Measurements from ENCODE around the gene TTC28.
"Not testable (repeated sequence)": the region's sequence is repeated elsewhere in the genome, so short reads cannot be mapped to it uniquely, and the experiment has no call there.

TTC28 gene

DNA sequence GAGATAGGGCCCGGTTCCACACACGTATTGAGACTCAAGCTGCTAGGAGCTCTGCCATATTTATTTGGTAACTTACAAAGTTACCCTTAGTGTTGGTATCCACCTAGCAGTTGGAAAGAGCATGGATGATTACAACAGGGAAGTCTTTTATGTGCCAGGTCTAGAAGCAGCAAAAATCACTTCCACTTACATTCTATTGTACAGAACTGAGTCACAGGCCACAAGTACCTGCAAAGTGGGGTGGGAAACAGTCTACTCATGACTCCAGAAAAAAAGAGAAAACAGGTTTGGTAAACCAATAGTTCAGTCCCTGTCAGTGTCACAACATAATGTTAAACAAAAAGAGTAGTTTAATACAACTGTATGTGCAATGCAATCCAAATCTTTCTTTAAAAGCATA, 480.9 kb downstream of the TTC28 start:
- H3F3A ChIP-seq (ENCODE audit: low read depth): peaks cover 12% of the 10 kb centered on the region; the same call in 1 of the 2 replicates
- no peaks in the 10 kb centered on the region for H3K9me3 ChIP-seq (ENCODE audit: insufficient read depth, low read depth, low read length)
- no peaks in the 10 kb centered on the region for H3K9me2 ChIP-seq (replicated peaks; ENCODE audit: low read depth, low read length)
- H3K4me3 ChIP-seq (ENCODE audit: low read length, poor library complexity, severe bottlenecking): no peak overlapping the region
- H3K27me3 ChIP-seq (ENCODE audit: insufficient read depth, low read length, poor library complexity, severe bottlenecking): no peaks in the 10 kb centered on the region
- H3K36me3 ChIP-seq (ENCODE audit: insufficient read depth, low read length): 0 out of 2 replicates have a peak, but pooled peaks cover 3% of the 10 kb centered on the region
- H3K9ac ChIP-seq (ENCODE audit: low read depth, low read length, poor library complexity, severe bottlenecking): no peak overlapping the region
- H2AFZ ChIP-seq (ENCODE audit: low read length): no peak overlapping the region
- H3K4me1 ChIP-seq (ENCODE audit: insufficient read depth, low read length, poor library complexity, severe bottlenecking): peaks cover 29% of the 10 kb centered on the region
- TF ChIP-seq, protein P1, sequence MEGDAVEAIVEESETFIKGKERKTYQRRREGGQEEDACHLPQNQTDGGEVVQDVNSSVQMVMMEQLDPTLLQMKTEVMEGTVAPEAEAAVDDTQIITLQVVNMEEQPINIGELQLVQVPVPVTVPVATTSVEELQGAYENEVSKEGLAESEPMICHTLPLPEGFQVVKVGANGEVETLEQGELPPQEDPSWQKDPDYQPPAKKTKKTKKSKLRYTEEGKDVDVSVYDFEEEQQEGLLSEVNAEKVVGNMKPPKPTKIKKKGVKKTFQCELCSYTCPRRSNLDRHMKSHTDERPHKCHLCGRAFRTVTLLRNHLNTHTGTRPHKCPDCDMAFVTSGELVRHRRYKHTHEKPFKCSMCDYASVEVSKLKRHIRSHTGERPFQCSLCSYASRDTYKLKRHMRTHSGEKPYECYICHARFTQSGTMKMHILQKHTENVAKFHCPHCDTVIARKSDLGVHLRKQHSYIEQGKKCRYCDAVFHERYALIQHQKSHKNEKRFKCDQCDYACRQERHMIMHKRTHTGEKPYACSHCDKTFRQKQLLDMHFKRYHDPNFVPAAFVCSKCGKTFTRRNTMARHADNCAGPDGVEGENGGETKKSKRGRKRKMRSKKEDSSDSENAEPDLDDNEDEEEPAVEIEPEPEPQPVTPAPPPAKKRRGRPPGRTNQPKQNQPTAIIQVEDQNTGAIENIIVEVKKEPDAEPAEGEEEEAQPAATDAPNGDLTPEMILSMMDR (conservative IDR thresholded peaks at IDR 0.05; ENCODE audit: low read length): no peak
- TF ChIP-seq EZH2phosphoT487 (IDR thresholded peaks at IDR 0.05; ENCODE audit: borderline replicate concordance): no peak
- H3K4me2 ChIP-seq (ENCODE audit: low read depth, low read length, poor library complexity, severe bottlenecking): no peak overlapping the region
- H3K79me2 ChIP-seq (ENCODE audit: insufficient read depth, low read length): peaks cover 51% of the 10 kb centered on the region
- H4K20me1 ChIP-seq (ENCODE audit: insufficient read depth, low read length, poor library complexity, severe bottlenecking): peaks cover 44% of the 10 kb centered on the region

DNA sequence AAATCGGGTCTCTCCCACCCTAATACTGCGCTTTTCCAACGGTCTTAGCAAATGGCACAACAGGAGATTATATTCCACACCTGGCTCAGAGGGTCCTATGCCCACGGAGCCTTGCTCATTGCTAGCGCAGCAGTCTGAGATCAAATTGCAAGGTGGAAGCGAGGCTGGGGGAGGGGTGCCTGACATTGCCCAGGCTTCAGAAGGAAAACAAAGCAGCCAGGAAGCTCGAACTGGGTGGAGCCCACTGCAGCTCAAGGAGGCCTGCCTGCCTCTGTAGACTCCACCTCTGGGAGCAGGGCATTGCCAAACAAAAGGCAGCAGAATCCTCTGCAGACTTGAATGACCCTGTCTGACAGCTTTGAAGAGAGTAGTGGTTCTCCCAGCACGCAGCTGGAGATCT, 488.1 kb downstream of the TTC28 start:
- not testable (repeated sequence) for H3K9ac ChIP-seq (ENCODE audit: low read depth, low read length, poor library complexity, severe bottlenecking); H3K9me3 ChIP-seq (ENCODE audit: insufficient read depth, low read depth, low read length); H3K9me2 ChIP-seq (replicated peaks; ENCODE audit: low read depth, low read length); H3K36me3 ChIP-seq (ENCODE audit: insufficient read depth, low read length); H3K4me2 ChIP-seq (ENCODE audit: low read depth, low read length, poor library complexity, severe bottlenecking); H2AFZ ChIP-seq (ENCODE audit: low read length); H3K27me3 ChIP-seq (ENCODE audit: insufficient read depth, low read length, poor library complexity, severe bottlenecking); H3F3A ChIP-seq (ENCODE audit: low read depth); H3K4me1 ChIP-seq (ENCODE audit: insufficient read depth, low read length, poor library complexity, severe bottlenecking); H3K4me3 ChIP-seq (ENCODE audit: low read length, poor library complexity, severe bottlenecking)
- Histone ChIP-seq H3K79me2 (ENCODE audit: insufficient read depth, low read length) (peaks cover 67% of the 10 kb centered on the region), H4K20me1 (ENCODE audit: insufficient read depth, low read length, poor library complexity, severe bottlenecking) (peaks cover 14% of the 10 kb centered on the region)

DNA sequence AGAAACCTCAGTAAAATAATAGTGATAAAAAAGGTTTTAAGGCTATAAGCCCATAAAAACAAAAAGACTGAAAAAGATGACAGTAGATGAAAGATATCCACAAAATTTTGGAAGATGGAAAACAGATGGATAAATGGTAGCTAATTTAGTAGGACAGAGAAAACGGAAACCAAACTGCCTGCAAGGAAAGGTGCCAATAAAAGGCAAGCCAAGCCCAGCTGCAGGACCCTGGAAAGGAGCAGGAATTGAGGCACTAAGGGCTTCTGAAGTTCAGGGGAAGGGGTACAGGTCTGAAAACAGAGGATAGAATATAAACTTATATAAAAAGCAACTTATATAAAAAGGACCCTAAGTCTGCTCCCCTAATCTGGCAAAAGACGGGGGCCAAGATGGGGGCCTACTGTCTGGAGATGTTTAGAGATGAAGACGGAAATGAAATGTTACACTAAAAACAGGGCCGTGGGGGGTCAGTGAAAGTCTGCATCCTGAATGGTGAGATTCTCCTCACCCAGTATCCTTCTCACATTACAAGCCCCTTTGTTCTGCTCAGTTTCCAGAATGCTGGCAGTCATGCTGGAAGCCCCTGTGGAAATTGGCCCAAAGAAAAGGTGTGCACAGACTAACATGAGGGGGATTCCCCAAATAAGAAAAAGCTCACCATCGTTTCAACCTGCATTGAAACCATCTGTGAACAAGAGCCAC, 491.3 kb downstream of the TTC28 start:
- H3K9me3 ChIP-seq (ENCODE audit: insufficient read depth, low read depth, low read length): no peaks in the 10 kb centered on the region
- H3K4me3 ChIP-seq (ENCODE audit: low read length, poor library complexity, severe bottlenecking): no peak overlapping the region
- no peak overlapping the region for H3K9ac ChIP-seq (ENCODE audit: low read depth, low read length, poor library complexity, severe bottlenecking)
- no peaks in the 10 kb centered on the region for H3K9me2 ChIP-seq (replicated peaks; ENCODE audit: low read depth, low read length)
- H3K4me1 ChIP-seq (ENCODE audit: insufficient read depth, low read length, poor library complexity, severe bottlenecking): peaks cover 13% of the 10 kb centered on the region
- H4K20me1 ChIP-seq (ENCODE audit: insufficient read depth, low read length, poor library complexity, severe bottlenecking): peaks cover 21% of the 10 kb centered on the region
- H3K4me2 ChIP-seq (ENCODE audit: low read depth, low read length, poor library complexity, severe bottlenecking): no peak overlapping the region
- no peaks in the 10 kb centered on the region for H3K27me3 ChIP-seq (ENCODE audit: insufficient read depth, low read length, poor library complexity, severe bottlenecking)
- no peaks in the 10 kb centered on the region for H3K36me3 ChIP-seq (ENCODE audit: insufficient read depth, low read length)
- H3F3A ChIP-seq (ENCODE audit: low read depth): no peaks in the 10 kb centered on the region
- H2AFZ ChIP-seq (ENCODE audit: low read length): no peak overlapping the region
- no peak for TF ChIP-seq EZH2phosphoT487 (IDR thresholded peaks at IDR 0.05; ENCODE audit: borderline replicate concordance)
- TF ChIP-seq, protein P1 (conservative IDR thresholded peaks at IDR 0.05; ENCODE audit: low read length): no peak
- peaks cover 83% of the 10 kb centered on the region for H3K79me2 ChIP-seq (ENCODE audit: insufficient read depth, low read length)

DNA sequence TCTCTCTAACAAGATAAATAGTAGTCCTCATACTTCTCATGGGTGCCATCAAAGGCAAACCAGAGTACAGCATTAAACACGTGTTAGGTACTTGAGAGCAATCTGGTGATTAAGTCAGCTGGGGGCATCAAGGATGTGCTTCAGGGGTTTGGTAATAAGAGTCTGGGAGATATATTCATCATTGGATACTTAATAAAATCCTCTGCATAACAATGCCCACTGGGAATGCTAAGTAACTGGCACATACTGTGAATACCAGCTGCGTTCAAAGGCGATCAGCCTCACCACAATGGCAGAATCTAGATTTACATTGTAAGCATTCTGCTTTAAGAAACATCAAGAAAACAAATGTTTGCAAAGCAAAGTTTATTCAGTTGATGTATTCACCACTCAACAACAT, 492.0 kb downstream of the TTC28 start:
- Histone ChIP-seq H3K4me2 (ENCODE audit: low read depth, low read length, poor library complexity, severe bottlenecking) (no peak overlapping the region), H3K4me3 (ENCODE audit: low read length, poor library complexity, severe bottlenecking) (no peak overlapping the region), H3K9ac (ENCODE audit: low read depth, low read length, poor library complexity, severe bottlenecking) (no peak overlapping the region), H3K27me3 (ENCODE audit: insufficient read depth, low read length, poor library complexity, severe bottlenecking) (no peaks in the 10 kb centered on the region), H2AFZ (ENCODE audit: low read length) (no peak overlapping the region), H3K9me3 (ENCODE audit: insufficient read depth, low read depth, low read length) (no peaks in the 10 kb centered on the region), H4K20me1 (ENCODE audit: insufficient read depth, low read length, poor library complexity, severe bottlenecking) (peaks cover 27% of the 10 kb centered on the region), H3K9me2 (replicated peaks; ENCODE audit: low read depth, low read length) (no peaks in the 10 kb centered on the region), H3K4me1 (ENCODE audit: insufficient read depth, low read length, poor library complexity, severe bottlenecking) (peaks cover 20% of the 10 kb centered on the region), H3K79me2 (ENCODE audit: insufficient read depth, low read length) (peaks cover 88% of the 10 kb centered on the region), H3K36me3 (ENCODE audit: insufficient read depth, low read length) (no peaks in the 10 kb centered on the region), H3F3A (ENCODE audit: low read depth) (no peaks in the 10 kb centered on the region)
- TF ChIP-seq, protein P1 (conservative IDR thresholded peaks at IDR 0.05; ENCODE audit: low read length): no peak
- TF ChIP-seq EZH2phosphoT487 (IDR thresholded peaks at IDR 0.05; ENCODE audit: borderline replicate concordance): no peak

All from Loucy (cell line).